Esophagus squamous epithelium (tissue), 5 donors: ENCODE data around the gene EEF1AKMT1. TPM values are rescaled to one million over a fixed set of nuclear protein-coding genes. Genes with fewer than 3 reads are reported as not detected.

ENCODE experiments used
- DNase-seq: peaks from one replicate; lab custom pipeline; 2025; lab: John Stamatoyannopoulos, UW
- H3K27ac ChIP-seq, 4 donors: fragments of 200-600 bp; sonication (generic); one replicate each; pipeline ENCODE4 v1.5.1; 2016 to 2019; ENCODE audit warnings: mild to moderate bottlenecking in 1 of 4
- H3K27me3 ChIP-seq, 4 donors: fragments of 200-600 bp; sonication (generic); 1 replicate in 3 of 4; 2 replicates in 1 of 4; pipeline versions ENCODE4 v1.5.1 to v1.6.0; 2017 to 2021; ENCODE audit warnings: antibody characterized with exemption in 1 of 4
- H3K36me3 ChIP-seq, 3 donors: fragments of 200-600 bp; sonication (generic); one replicate each; pipeline ENCODE4 v1.5.1; 2016 to 2019
- H3K4me1 ChIP-seq, 3 donors: fragments of 200-600 bp; sonication (generic); one replicate each; pipeline ENCODE4 v1.5.1; 2017 to 2019
- H3K4me3 ChIP-seq, 4 donors: fragments of 200-600 bp; sonication (generic); 1 replicate in 3 of 4; 2 replicates in 1 of 4; pipeline ENCODE4 v1.5.1; 2016 to 2019; ENCODE audit warnings: mild to moderate bottlenecking in 2 of 4, moderate library complexity in 1 of 4
- H3K9me3 ChIP-seq, 3 donors: fragments of 200-600 bp; sonication (generic); one replicate each; pipeline ENCODE4 v1.5.1; 2016 to 2019
- POLR2A ChIP-seq, 4 donors: fragments of 450-650 bp; IDR thresholded peaks; one replicate each; pipeline ENCODE4 v1.6.1; 2017; ENCODE audit warnings: antibody characterized with exemption in 4 of 4, mild to moderate bottlenecking in 4 of 4, moderate library complexity in 3 of 4
- WGBS, 2 donors: methylation state at CpG; one replicate each; pipeline ENCODE4 v1.1.5; 2018; 5-methylcytosine and 5-hydroxymethylcytosine counted together
- intact Hi-C: fragments of 100-400 bp; cut with DNase I; formaldehyde crosslinking; loops from one replicate; pipeline ENCODE4 v1.15.0; 2022
- total RNA-seq, 4 donors: library from RNA; depleted of rRNA; stranded (reverse); fragments of >200 nt; gene quantifications; one replicate each; pipeline ENCODE4 v1.1.0, GENCODE V29; 2016
- TF ChIP-seq, protein P1 (sequence below), 6 experiments: fragments of 450-650 bp in 4 of 6; fragments of 200-600 bp in 2 of 6; sonication (generic) in 2 of 6; IDR thresholded peaks; one replicate each; pipeline ENCODE4 v1.5.1; 2016 to 2019; ENCODE audit warnings: antibody characterized with exemption in 6 of 6, mild to moderate bottlenecking in 4 of 6, moderate library complexity in 4 of 6
- donor health status: DM: yes; HTN: yes; CAD: no.

The EEF1AKMT1 gene
- total RNA-seq, 4 donors from 2014 or later: 2.2 to 8.4 (median 5.9) TPM

- DNase-seq: no peak
- H3K27me3 ChIP-seq: peaks cover 0 to 33% (median 0%) of the 10 kb centered on the region in 4 donors
- no peaks in the 10 kb centered on the region for H3K9me3 ChIP-seq
- TF ChIP-seq, protein P1, sequence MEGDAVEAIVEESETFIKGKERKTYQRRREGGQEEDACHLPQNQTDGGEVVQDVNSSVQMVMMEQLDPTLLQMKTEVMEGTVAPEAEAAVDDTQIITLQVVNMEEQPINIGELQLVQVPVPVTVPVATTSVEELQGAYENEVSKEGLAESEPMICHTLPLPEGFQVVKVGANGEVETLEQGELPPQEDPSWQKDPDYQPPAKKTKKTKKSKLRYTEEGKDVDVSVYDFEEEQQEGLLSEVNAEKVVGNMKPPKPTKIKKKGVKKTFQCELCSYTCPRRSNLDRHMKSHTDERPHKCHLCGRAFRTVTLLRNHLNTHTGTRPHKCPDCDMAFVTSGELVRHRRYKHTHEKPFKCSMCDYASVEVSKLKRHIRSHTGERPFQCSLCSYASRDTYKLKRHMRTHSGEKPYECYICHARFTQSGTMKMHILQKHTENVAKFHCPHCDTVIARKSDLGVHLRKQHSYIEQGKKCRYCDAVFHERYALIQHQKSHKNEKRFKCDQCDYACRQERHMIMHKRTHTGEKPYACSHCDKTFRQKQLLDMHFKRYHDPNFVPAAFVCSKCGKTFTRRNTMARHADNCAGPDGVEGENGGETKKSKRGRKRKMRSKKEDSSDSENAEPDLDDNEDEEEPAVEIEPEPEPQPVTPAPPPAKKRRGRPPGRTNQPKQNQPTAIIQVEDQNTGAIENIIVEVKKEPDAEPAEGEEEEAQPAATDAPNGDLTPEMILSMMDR (IDR thresholded peaks at IDR 0.05): no peak
- TF ChIP-seq POLR2A (IDR thresholded peaks at IDR 0.05): no peak
- no peak overlapping the region for H3K4me3 ChIP-seq
- H3K27ac ChIP-seq: no peak overlapping the region
- H3K4me1 ChIP-seq: peaks cover 4 to 27% (median 7%) of the 10 kb centered on the region in 3 donors
- intact Hi-C loops: loop anchor here (10.0 kb wide), 1 partner anchor 207 kb away; no protein-coding TSS in a partner anchor
- H3K36me3 ChIP-seq: no peaks in the 10 kb centered on the region
- 94 to 95% methylated on average over 3 of the region's 3 CpGs for WGBS, 2 donors
Measured at GRCh38 chr13:20701461-20701860, 72.3 kb downstream of the EEF1AKMT1 start.

DNA sequence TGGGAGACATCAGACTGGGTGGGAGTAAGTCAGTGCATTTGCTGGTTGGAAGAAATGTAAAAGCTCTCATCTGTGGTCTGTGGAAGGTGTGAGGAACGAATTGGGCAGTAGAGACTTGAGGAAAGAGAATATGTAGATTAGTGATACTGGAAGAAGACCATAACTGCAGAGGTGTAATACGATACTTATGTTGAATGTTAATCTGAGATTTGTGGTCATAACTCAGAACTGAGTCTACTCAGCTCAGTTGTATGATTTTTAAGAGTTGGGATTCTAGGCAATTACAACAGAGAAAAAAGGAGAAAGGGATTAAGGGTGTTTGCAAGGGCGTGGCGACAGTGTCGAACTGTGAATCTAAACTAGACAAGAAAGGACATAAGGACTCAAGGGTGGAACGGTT is 73.5 kb downstream of the EEF1AKMT1 start:
- Histone ChIP-seq H3K27ac (no peak overlapping the region), H3K27me3 (peaks cover 0 to 33% (median 0%) of the 10 kb centered on the region in 4 donors), H3K4me3 (no peak overlapping the region), H3K4me1 (peaks cover 4 to 27% (median 7%) of the 10 kb centered on the region in 3 donors), H3K36me3 (no peaks in the 10 kb centered on the region), H3K9me3 (no peaks in the 10 kb centered on the region)
- intact Hi-C loops: loop anchor here (10.0 kb wide), 1 partner anchor 205 kb away; no protein-coding TSS in a partner anchor
- no peak for DNase-seq
- TF ChIP-seq, protein P1 (IDR thresholded peaks at IDR 0.05): no peak
- no peak for TF ChIP-seq POLR2A (IDR thresholded peaks at IDR 0.05)
- WGBS, 2 donors: 78 to 80% methylated on average over 6 of the region's 6 CpGs

DNA sequence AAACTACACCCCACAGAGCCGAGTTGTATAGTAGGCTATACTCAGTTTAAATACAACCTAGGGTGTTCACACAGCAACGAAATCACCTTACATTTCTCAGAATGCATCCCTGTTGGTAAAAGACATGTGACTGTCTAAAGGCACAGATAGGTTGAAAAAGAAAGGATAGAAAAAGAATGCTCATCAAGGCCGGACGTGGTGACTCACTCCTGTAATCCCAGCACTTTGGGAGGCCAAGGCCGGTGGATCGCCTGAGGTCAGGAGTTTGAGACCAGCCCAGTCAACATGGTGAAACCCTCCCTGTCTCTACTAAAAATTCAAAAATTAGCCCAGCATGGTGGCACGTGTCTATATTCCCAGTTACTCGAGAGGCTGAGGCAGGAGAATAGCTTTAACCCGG is 74.0 kb downstream of the EEF1AKMT1 start:
- H3K27ac ChIP-seq: no peak overlapping the region
- H3K4me3 ChIP-seq: no peak overlapping the region
- peaks cover 0 to 33% (median 0%) of the 10 kb centered on the region in 4 donors for H3K27me3 ChIP-seq
- no peaks in the 10 kb centered on the region for H3K36me3 ChIP-seq
- TF ChIP-seq, protein P1 (IDR thresholded peaks at IDR 0.05): no peak
- TF ChIP-seq POLR2A (IDR thresholded peaks at IDR 0.05): no peak
- WGBS, 2 donors: 76 to 79% methylated on average over 9 of the region's 9 CpGs
- intact Hi-C loops: loop anchor here (10.0 kb wide), 1 partner anchor 205 kb away; no protein-coding TSS in a partner anchor
- DNase-seq: no peak
- H3K4me1 ChIP-seq: peaks cover 4 to 26% (median 7%) of the 10 kb centered on the region in 3 donors
- H3K9me3 ChIP-seq: no peaks in the 10 kb centered on the region

DNA sequence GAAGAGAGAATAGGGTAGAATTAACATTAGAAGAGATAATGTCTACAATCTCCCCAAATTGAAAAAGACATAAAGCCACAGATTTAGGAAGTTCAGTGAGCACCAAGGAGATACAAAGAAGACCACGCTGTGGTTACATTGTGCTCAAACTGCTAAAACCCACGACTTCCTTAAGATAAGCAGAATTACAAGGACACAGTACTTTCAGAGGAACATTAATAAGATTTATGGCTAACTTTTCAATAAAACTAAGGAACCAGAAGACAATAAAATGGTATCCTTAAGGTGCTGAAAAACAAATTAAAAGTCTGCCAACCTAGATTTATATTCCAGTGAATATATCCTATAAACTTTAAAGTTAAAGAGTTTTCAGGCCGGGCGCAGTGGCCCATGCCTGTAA is 77.7 kb downstream of the EEF1AKMT1 start:
- Histone ChIP-seq H3K27me3 (peaks cover 0 to 10% (median 0%) of the 10 kb centered on the region in 4 donors), H3K27ac (no peak overlapping the region), H3K36me3 (no peaks in the 10 kb centered on the region), H3K4me3 (no peak overlapping the region), H3K4me1 (no peaks in the 10 kb centered on the region), H3K9me3 (no peaks in the 10 kb centered on the region)
- intact Hi-C loops: no loop called here
- DNase-seq: no peak
- TF ChIP-seq, protein P1 (IDR thresholded peaks at IDR 0.05): no peak
- WGBS, 2 donors: 68% methylated on average over 4 of the region's 4 CpGs

DNA sequence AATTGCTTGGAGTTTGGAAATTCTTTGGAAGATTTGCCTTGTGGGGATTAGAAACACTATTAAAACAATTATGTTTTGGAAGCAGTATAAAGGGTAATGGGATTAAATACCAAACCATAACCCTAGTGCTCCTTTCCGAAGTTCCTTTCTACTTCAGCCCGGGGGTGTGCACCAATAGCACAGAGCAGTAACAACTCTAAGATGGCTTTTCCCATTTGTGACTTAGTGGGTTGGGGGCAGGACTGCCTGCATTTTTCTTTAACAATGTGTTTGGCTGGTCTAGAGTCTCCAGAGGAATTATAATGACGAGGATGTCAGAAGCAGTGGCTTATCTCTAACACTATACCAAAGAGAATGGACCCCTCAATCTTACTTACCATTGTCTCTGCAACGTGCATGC is 82.1 kb downstream of the EEF1AKMT1 start:
- intact Hi-C loops: no loop called here
- H3K27me3 ChIP-seq: no peaks in the 10 kb centered on the region
- WGBS, 2 donors: 55 to 68% methylated on average over 4 of the region's 4 CpGs
- H3K27ac ChIP-seq: no peak overlapping the region
- H3K36me3 ChIP-seq: no peaks in the 10 kb centered on the region
- DNase-seq: no peak
- no peaks in the 10 kb centered on the region for H3K4me1 ChIP-seq
- no peaks in the 10 kb centered on the region for H3K9me3 ChIP-seq
- H3K4me3 ChIP-seq: no peak overlapping the region
- TF ChIP-seq POLR2A (IDR thresholded peaks at IDR 0.05): no peak
- TF ChIP-seq, protein P1 (IDR thresholded peaks at IDR 0.05): no peak
